ENCODE results near the gene SEPTIN3. TPM values are rescaled to one million over a fixed set of nuclear protein-coding genes. Genes with fewer than 3 reads are reported as not detected.
A peak's percentile ranks its signal among the peaks of the same experiment; 100 is the strongest.

SEPTIN3 gene
- total RNA-seq, 4 donors from 2014 or later, result 0.13 to 1.2 (median 0.93) TPM; not detected in 1

DNA sequence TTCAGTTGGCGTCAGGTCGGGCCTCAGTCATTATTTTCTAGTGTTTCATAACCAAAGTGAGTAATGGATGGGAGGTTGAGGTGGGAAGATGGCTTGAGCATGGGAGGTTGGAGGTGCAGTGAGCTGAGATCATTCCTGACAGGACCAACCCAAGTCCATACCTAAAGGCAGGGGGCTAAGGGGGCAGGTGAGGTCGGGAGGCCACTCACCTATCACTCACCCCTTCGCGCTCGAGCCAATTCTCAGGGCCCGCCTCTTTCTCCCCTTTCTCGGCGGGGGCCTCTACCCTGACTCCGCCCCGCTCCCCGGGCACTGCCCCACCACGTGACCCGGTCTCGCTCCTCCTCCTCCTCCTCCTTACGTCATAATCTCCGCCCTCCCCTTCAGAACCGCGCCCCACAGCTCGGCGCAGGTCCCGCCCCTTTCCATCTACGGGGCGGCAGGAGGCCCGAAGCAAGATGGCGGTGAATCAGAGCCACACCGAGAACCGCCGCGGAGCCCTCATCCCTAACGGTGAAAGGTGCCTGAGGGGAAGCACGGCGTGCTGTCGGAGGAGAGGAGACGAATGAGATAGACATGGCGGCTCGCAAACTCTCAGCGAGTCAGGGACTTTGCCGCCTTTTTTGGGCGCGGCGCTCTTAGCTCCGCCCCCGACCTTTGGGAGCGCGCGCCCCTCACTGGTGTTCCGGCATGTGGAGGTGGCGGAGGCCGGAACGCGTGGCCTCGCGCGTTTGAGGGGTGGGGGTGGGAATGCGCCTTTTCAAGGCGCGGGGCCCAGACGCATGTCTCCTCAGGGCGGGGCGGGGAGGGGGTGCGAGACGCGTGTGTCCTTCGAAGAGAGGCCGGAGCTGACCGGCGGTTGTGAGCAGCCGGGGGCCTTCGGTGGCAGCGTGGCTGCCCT is 29.4 kb downstream of the SEPTIN3 start, which contains the start of gene WBP2NL:
Gene WBP2NL, plus strand, starts transcription at position 428 of the 901 bp plus-strand sequence. Its CDS starts 31 bp downstream, at position 459.
- Histone ChIP-seq H3K9me3 (peaks cover 0 to 15% (median 0%) of the 10 kb centered on the region in 3 donors), H3K36me3 (no peaks in the 10 kb centered on the region), H3K27me3 (peaks cover 9% of the 10 kb centered on the region), H3K27ac (peak within 1 kb of the TSS in 2 of 4 donors; percentile 43 to 58), H3K4me1 (peaks cover 0 to 15% (median 0%) of the 10 kb centered on the region in 3 donors), H3K4me3 (peak within 1 kb of the TSS; percentile 7 to 49)
- WGBS, 2 donors (ENCODE audit: low coverage in 1 of 2), result 23 to 43% methylated on average over 12 to 13 of the region's 71 CpGs
- ATAC-seq, result peak; percentile 83
- TF ChIP-seq EP300 (IDR thresholded peaks at IDR 0.05), result no peak
- peak; percentile 52 for TF ChIP-seq POLR2AphosphoS5 (IDR thresholded peaks at IDR 0.05)
- TF ChIP-seq, protein P1, sequence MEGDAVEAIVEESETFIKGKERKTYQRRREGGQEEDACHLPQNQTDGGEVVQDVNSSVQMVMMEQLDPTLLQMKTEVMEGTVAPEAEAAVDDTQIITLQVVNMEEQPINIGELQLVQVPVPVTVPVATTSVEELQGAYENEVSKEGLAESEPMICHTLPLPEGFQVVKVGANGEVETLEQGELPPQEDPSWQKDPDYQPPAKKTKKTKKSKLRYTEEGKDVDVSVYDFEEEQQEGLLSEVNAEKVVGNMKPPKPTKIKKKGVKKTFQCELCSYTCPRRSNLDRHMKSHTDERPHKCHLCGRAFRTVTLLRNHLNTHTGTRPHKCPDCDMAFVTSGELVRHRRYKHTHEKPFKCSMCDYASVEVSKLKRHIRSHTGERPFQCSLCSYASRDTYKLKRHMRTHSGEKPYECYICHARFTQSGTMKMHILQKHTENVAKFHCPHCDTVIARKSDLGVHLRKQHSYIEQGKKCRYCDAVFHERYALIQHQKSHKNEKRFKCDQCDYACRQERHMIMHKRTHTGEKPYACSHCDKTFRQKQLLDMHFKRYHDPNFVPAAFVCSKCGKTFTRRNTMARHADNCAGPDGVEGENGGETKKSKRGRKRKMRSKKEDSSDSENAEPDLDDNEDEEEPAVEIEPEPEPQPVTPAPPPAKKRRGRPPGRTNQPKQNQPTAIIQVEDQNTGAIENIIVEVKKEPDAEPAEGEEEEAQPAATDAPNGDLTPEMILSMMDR (IDR thresholded peaks at IDR 0.05), result no peak
- peak in 1 of 2 donors; percentile 19 for TF ChIP-seq POLR2A (IDR thresholded peaks at IDR 0.05)

DNA sequence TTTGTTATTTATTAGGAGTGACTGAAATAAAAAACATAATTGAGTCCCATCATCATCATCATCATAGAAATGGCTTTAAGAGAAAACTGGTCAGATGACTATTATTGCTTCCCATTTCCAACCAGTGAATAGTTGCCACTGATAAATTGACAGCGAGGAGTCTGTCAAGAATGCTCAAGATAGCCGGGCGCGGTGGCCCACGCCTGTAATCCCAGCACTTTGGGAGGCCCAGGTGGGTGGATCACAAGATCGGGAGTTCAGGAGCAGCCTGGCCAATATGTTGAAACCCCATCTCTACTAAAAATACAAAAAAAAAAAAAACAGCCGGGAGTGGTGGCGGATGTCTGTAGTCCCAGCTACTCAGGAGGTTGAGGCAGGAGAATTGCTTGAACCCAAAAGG is 31.2 kb downstream of the SEPTIN3 start:
- Histone ChIP-seq H3K9me3 (peaks cover 0 to 34% (median 0%) of the 10 kb centered on the region in 3 donors), H3K4me3 (no peak overlapping the region), H3K27ac (no peak overlapping the region), H3K27me3 (peaks cover 9% of the 10 kb centered on the region), H3K4me1 (peaks cover 0 to 15% (median 0%) of the 10 kb centered on the region in 3 donors), H3K36me3 (no peaks in the 10 kb centered on the region)
- no peak for TF ChIP-seq POLR2AphosphoS5 (IDR thresholded peaks at IDR 0.05)
- no peak for TF ChIP-seq POLR2A (IDR thresholded peaks at IDR 0.05)
- TF ChIP-seq, protein P1 (IDR thresholded peaks at IDR 0.05), result no peak
- TF ChIP-seq EP300 (IDR thresholded peaks at IDR 0.05), result no peak
- WGBS, 2 donors (ENCODE audit: low coverage in 1 of 2), result 85 to 100% methylated on average over 3 to 8 of the region's 8 CpGs
- ATAC-seq, result no peak

GRCh38 chr22:42001121-42001520 is 31.9 kb downstream of the SEPTIN3 start:
- H3K27me3 ChIP-seq, result peaks cover 9% of the 10 kb centered on the region
- no peak overlapping the region for H3K27ac ChIP-seq
- no peak for ATAC-seq
- peaks cover 0 to 15% (median 0%) of the 10 kb centered on the region in 3 donors for H3K4me1 ChIP-seq
- no peak overlapping the region for H3K4me3 ChIP-seq
- 70 to 96% methylated on average over 3 to 7 of the region's 8 CpGs for WGBS, 2 donors (ENCODE audit: low coverage in 1 of 2)
- TF ChIP-seq POLR2A (IDR thresholded peaks at IDR 0.05), result no peak
- TF ChIP-seq, protein P1 (IDR thresholded peaks at IDR 0.05), result no peak
- no peak for TF ChIP-seq POLR2AphosphoS5 (IDR thresholded peaks at IDR 0.05)
- TF ChIP-seq EP300 (IDR thresholded peaks at IDR 0.05), result no peak
- no peaks in the 10 kb centered on the region for H3K36me3 ChIP-seq
- H3K9me3 ChIP-seq, result peaks cover 0 to 38% (median 0%) of the 10 kb centered on the region in 3 donors

DNA sequence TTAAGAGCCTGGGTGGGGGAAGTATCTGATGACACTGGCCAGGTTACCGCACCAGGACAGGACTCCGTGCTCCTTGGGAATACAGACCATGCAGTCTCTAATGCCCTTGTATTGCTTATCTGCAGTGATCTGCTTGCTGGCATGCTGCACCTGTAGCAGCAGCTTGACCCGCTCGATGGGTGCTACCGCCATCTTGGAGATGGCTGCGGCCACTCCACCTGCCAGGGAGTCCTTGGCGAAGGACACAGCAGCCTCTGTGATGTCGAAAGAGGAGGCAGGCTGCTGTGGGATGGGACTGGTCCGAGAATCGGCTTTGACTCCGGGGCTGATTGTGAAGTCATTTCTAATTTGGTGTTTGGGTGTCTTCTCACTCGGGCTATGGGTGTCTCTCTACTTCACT is 32.5 kb downstream of the SEPTIN3 start:
- no peak for ATAC-seq
- H3K4me3 ChIP-seq, result no peak overlapping the region
- WGBS, 2 donors (ENCODE audit: low coverage in 1 of 2), result 95 to 98% methylated on average over 8 to 12 of the region's 12 CpGs
- peaks cover 9% of the 10 kb centered on the region for H3K27me3 ChIP-seq
- H3K27ac ChIP-seq, result no peak overlapping the region
- TF ChIP-seq, protein P1 (IDR thresholded peaks at IDR 0.05), result no peak
- no peak for TF ChIP-seq POLR2A (IDR thresholded peaks at IDR 0.05)
- no peak for TF ChIP-seq POLR2AphosphoS5 (IDR thresholded peaks at IDR 0.05)
- no peak for TF ChIP-seq EP300 (IDR thresholded peaks at IDR 0.05)
- H3K9me3 ChIP-seq, result peaks cover 0 to 42% (median 0%) of the 10 kb centered on the region in 3 donors
- H3K4me1 ChIP-seq, result peaks cover 0 to 15% (median 0%) of the 10 kb centered on the region in 3 donors
- H3K36me3 ChIP-seq, result no peaks in the 10 kb centered on the region

Data from gastroesophageal sphincter (tissue), 4 donors.